ENCODE data around the gene NTRK2. TPM values are rescaled to one million over a fixed set of nuclear protein-coding genes. Genes with fewer than 3 reads are reported as not detected.

Gene NTRK2
- total RNA-seq, 3 donors from 2014 or later: 1.7 to 3.5 (median 2.5) TPM

DNA sequence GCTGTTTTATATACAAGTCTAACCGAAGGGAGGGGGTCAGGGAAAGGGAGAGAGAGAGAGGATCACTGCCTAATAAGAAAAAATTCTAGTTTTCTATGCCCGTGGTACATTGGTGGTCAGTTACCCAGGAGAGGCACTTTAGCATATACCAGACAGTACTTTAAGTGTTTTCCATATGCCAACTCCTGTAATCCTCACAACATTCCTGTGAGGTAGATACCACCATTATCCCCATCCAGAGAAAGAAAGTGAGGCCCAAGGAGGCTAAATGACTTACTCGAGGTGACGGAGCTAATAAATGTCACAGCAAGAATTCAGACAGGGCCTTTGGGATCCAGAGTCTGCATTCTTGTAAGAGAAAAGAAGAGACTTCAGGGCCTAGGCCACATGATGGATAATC lies 161.8 kb downstream of the NTRK2 start:
- TF ChIP-seq, protein P1, sequence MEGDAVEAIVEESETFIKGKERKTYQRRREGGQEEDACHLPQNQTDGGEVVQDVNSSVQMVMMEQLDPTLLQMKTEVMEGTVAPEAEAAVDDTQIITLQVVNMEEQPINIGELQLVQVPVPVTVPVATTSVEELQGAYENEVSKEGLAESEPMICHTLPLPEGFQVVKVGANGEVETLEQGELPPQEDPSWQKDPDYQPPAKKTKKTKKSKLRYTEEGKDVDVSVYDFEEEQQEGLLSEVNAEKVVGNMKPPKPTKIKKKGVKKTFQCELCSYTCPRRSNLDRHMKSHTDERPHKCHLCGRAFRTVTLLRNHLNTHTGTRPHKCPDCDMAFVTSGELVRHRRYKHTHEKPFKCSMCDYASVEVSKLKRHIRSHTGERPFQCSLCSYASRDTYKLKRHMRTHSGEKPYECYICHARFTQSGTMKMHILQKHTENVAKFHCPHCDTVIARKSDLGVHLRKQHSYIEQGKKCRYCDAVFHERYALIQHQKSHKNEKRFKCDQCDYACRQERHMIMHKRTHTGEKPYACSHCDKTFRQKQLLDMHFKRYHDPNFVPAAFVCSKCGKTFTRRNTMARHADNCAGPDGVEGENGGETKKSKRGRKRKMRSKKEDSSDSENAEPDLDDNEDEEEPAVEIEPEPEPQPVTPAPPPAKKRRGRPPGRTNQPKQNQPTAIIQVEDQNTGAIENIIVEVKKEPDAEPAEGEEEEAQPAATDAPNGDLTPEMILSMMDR (IDR thresholded peaks at IDR 0.05): no peak
- Histone ChIP-seq H3K36me3 (ENCODE audit: low read depth) (no peaks in the 10 kb centered on the region), H3K4me1 (ENCODE audit: low read depth) (no peaks in the 10 kb centered on the region), H3K9me3 (no peaks in the 10 kb centered on the region), H3K4me3 (no peak overlapping the region)
- ATAC-seq (no peak), DNase-seq (no peak)
- intact Hi-C loops (cut with DNase I, micrococcal nuclease): no loop called here

DNA sequence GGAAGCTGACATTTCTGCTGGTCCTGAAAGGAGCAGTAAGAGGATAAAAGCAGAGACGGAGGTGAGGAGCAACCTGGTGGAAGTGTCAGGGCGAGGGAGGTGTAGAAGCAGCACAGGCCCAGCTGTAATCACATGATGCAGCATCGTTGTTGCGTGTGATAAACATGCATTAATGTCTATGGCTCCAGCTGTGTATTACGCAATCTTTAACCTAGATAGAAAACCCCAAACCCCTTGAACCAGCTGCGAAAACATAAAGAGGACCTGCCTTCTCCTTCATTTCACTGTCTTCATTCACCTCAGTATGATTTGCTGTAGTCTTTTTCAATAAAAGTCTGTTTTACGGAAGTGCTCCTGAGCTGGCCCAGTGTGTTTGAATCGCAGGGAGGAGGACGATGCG lies 162.9 kb downstream of the NTRK2 start:
- H3K4me3 ChIP-seq: no peak overlapping the region
- no peaks in the 10 kb centered on the region for H3K36me3 ChIP-seq (ENCODE audit: low read depth)
- TF ChIP-seq, protein P1 (IDR thresholded peaks at IDR 0.05): no peak
- no peaks in the 10 kb centered on the region for H3K4me1 ChIP-seq (ENCODE audit: low read depth)
- intact Hi-C loops (cut with DNase I, micrococcal nuclease): no loop called here
- DNase-seq: no peak
- no peak for ATAC-seq
- H3K9me3 ChIP-seq: no peaks in the 10 kb centered on the region

DNA sequence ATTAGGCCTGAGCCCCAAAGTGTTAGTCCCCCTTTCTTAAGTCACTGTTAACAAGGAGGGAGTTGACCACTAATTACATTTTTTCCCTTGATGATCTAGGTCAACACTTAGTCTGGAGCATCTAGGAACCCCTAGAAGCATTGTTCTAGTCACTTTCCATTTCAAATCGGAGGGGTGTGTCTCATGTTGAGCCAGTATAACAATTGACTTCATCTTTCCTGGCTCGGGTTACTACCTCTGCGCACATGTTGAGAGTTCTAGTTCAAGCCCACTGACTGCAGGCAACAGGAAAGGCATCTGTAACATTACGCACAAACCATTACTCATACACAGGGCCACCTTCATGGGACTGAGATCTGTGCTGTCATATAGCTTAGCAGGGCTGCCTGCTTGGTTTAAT lies 164.9 kb downstream of the NTRK2 start:
- intact Hi-C loops (cut with DNase I, micrococcal nuclease): no loop called here
- Histone ChIP-seq H3K36me3 (ENCODE audit: low read depth) (no peaks in the 10 kb centered on the region), H3K4me1 (ENCODE audit: low read depth) (no peaks in the 10 kb centered on the region), H3K4me3 (no peak overlapping the region), H3K9me3 (no peaks in the 10 kb centered on the region)
- TF ChIP-seq, protein P1 (IDR thresholded peaks at IDR 0.05): no peak
- DNase-seq (no peak), ATAC-seq (no peak)

DNA sequence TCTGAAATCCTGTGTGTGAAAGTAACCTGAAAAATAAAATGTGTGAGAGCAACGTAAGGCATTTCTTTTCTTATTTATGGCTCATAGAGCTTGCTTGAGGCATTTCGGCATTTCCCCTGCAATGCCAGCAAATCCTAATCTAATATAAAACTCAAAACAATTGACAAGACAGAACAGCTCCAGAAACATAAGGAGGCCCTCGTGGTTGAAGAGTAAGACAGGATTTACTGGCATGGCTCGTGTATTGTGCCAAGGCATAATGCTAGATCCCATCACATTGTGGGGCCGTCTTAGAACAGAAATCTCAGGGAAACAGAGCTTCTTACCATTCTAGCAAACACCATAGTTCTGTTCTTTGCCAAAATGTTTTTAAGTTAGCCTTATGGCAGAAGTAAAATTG lies 166.2 kb downstream of the NTRK2 start:
- Histone ChIP-seq H3K4me1 (ENCODE audit: low read depth) (no peaks in the 10 kb centered on the region), H3K36me3 (ENCODE audit: low read depth) (no peaks in the 10 kb centered on the region), H3K4me3 (no peak overlapping the region), H3K9me3 (no peaks in the 10 kb centered on the region)
- TF ChIP-seq, protein P1 (IDR thresholded peaks at IDR 0.05): no peak
- ATAC-seq: no peak
- no peak for DNase-seq
- intact Hi-C loops (cut with DNase I, micrococcal nuclease): no loop called here

DNA sequence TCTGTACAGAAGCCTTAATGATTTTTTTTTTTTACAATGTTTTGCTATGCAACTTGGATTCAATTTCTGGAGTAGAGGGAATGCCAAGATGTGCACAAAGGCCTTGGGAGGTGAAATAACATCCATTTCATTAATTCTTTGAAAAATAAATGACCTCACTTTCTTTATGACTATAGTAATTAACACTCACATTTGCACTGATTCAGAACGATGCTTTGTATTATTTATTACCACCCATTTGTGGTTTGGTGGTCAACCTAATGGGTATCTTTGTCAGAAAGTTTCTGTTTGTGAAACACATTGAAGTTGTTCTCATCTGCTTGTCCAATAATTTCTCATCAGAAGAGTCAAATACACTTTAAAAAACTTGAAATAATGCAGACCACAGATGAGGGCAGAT lies 169.3 kb downstream of the NTRK2 start:
- intact Hi-C loops (cut with DNase I, micrococcal nuclease): no loop called here
- Histone ChIP-seq H3K36me3 (ENCODE audit: low read depth) (no peaks in the 10 kb centered on the region), H3K4me3 (no peak overlapping the region), H3K9me3 (no peaks in the 10 kb centered on the region), H3K4me1 (ENCODE audit: low read depth) (peaks cover 1% of the 10 kb centered on the region)
- TF ChIP-seq, protein P1 (IDR thresholded peaks at IDR 0.05): no peak
- ATAC-seq (no peak), DNase-seq (no peak)

DNA sequence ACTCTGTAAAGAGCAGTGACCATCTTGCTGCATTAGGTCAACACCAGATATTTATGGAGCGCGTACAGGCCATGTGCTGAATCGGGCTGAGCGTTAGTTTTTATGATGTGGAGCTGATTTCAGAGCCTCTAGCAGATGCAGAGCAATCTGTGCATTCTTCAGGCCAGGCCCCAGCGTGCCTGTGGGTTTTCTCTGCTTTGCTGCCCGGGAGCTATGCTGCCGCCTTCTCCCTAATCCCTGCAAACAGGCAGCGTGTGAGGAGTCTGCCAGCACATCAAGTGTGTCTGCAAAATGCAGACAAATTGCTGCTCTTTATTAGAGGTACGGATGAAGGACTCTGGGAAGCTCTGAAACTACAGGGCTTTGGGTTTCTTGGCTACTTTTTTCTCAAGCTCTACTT lies 170.0 kb downstream of the NTRK2 start:
- H3K4me1 ChIP-seq (ENCODE audit: low read depth): peaks cover 3% of the 10 kb centered on the region
- no peaks in the 10 kb centered on the region for H3K36me3 ChIP-seq (ENCODE audit: low read depth)
- ATAC-seq (no peak), DNase-seq (no peak)
- intact Hi-C loops (cut with DNase I, micrococcal nuclease): no loop called here
- H3K4me3 ChIP-seq: no peak overlapping the region
- H3K9me3 ChIP-seq: no peaks in the 10 kb centered on the region
- TF ChIP-seq, protein P1 (IDR thresholded peaks at IDR 0.05): no peak

Data from mucosa of descending colon (tissue), 3 donors.